HL-60 (cell line): ENCODE measurements around the gene CBY1.

ENCODE experiments used
- DNase-seq, 2 experiments: peaks; one replicate each; pipeline ENCODE4 v3.0.0-alpha.2; 2010 to 2020; ENCODE audit warnings: low read depth in 1 of 2, low spot score in 1 of 2
- H3K27ac ChIP-seq: fragments of 250-450 bp; sonication (Bioruptor Pico); replicated peaks from 2 replicates; pipeline ENCODE4 v1.5.1; 2020; ENCODE audit warnings: mild to moderate bottlenecking, moderate library complexity
- H3K27me3 ChIP-seq: fragments of 250-450 bp; sonication (Bioruptor Pico); 2 replicates; pipeline ENCODE4 v1.5.1; 2021; ENCODE audit warnings: mild to moderate bottlenecking, moderate library complexity; ENCODE audit not compliant: insufficient read depth, poor library complexity, severe bottlenecking
- H3K4me3 ChIP-seq: replicated peaks from 2 replicates; pipeline ENCODE4 v1.5.1; 2011; ENCODE audit warnings: mild to moderate bottlenecking, control low read depth, low read length; ENCODE audit not compliant: insufficient read depth
- GABPA ChIP-seq: IDR thresholded peaks from 2 replicates; pipeline ENCODE4 v1.6.1; 2012; ENCODE audit warnings: low read depth
- POLR2AphosphoS5 ChIP-seq: IDR thresholded peaks from 2 replicates; pipeline ENCODE4 v1.6.1; 2012; ENCODE audit warnings: low read depth
- SPI1 ChIP-seq: IDR thresholded peaks from 2 replicates; pipeline ENCODE4 v1.6.1; 2012; ENCODE audit warnings: low read depth, mild to moderate bottlenecking, borderline replicate concordance
- TF ChIP-seq, protein P1 (sequence below): IDR thresholded peaks from 2 replicates; pipeline ENCODE4 v1.6.1; 2012; ENCODE audit warnings: low read depth; ENCODE audit not compliant: insufficient replicate concordance
- TF ChIP-seq, protein P2 (sequence below): IDR thresholded peaks from one replicate; pipeline ENCODE4 v1.5.1; 2011; ENCODE audit warnings: low read length, control low read depth, inconsistent platforms; ENCODE audit not compliant: insufficient read depth

The CBY1 gene

DNA sequence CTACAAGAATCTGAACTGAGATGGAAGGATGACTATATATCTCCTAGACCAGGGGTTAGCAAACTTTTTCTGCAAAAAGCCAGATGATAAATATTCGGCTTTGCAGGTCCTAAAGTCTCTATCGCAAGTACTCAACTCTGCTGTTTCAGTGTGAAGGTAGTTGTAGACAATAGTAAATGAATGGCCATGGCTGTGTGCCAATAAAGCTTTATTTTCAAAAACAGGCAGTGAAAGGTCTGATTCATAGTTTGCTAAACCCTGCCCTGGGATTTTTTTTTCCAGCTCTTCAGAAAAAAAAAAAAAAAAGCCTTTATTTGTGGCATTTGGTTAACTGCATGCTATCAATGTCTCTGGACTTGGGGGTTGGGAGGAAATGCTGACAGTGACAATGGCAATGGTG is 37.8 kb upstream of the CBY1 start:
- Histone ChIP-seq H3K4me3 (no peak overlapping the region), H3K27ac (no peak overlapping the region), H3K27me3 (no peaks in the 10 kb centered on the region)
- no peak for DNase-seq
- TF ChIP-seq, protein P1, sequence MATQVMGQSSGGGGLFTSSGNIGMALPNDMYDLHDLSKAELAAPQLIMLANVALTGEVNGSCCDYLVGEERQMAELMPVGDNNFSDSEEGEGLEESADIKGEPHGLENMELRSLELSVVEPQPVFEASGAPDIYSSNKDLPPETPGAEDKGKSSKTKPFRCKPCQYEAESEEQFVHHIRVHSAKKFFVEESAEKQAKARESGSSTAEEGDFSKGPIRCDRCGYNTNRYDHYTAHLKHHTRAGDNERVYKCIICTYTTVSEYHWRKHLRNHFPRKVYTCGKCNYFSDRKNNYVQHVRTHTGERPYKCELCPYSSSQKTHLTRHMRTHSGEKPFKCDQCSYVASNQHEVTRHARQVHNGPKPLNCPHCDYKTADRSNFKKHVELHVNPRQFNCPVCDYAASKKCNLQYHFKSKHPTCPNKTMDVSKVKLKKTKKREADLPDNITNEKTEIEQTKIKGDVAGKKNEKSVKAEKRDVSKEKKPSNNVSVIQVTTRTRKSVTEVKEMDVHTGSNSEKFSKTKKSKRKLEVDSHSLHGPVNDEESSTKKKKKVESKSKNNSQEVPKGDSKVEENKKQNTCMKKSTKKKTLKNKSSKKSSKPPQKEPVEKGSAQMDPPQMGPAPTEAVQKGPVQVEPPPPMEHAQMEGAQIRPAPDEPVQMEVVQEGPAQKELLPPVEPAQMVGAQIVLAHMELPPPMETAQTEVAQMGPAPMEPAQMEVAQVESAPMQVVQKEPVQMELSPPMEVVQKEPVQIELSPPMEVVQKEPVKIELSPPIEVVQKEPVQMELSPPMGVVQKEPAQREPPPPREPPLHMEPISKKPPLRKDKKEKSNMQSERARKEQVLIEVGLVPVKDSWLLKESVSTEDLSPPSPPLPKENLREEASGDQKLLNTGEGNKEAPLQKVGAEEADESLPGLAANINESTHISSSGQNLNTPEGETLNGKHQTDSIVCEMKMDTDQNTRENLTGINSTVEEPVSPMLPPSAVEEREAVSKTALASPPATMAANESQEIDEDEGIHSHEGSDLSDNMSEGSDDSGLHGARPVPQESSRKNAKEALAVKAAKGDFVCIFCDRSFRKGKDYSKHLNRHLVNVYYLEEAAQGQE: no peak
- TF ChIP-seq POLR2AphosphoS5 (no peak), GABPA (no peak), SPI1 (no peak)
- TF ChIP-seq, protein P2, sequence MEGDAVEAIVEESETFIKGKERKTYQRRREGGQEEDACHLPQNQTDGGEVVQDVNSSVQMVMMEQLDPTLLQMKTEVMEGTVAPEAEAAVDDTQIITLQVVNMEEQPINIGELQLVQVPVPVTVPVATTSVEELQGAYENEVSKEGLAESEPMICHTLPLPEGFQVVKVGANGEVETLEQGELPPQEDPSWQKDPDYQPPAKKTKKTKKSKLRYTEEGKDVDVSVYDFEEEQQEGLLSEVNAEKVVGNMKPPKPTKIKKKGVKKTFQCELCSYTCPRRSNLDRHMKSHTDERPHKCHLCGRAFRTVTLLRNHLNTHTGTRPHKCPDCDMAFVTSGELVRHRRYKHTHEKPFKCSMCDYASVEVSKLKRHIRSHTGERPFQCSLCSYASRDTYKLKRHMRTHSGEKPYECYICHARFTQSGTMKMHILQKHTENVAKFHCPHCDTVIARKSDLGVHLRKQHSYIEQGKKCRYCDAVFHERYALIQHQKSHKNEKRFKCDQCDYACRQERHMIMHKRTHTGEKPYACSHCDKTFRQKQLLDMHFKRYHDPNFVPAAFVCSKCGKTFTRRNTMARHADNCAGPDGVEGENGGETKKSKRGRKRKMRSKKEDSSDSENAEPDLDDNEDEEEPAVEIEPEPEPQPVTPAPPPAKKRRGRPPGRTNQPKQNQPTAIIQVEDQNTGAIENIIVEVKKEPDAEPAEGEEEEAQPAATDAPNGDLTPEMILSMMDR: no peak

DNA sequence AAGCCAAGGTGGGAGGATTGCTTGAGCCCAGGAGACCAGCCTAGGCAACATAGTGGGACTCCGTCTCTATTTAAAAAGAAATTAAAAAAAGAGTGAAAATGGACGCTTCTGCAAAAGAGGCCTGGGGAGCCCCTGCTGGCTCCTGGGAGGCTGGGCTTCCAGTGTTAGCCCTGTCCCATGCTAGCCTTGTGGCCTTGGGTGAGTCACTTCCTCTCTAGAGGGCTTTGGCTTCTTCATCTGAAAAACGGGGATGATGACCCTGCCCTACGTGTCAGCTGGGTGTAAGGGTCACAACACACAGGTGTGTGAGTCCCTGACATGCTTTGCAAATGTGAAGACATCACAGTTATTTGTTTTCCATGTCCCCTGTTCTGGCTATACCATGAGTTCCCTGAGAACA is 33.1 kb upstream of the CBY1 start:
- H3K27me3 ChIP-seq: no peaks in the 10 kb centered on the region
- DNase-seq: peak in 1 of 2 experiments; percentile 3
- H3K27ac ChIP-seq: no peak overlapping the region
- H3K4me3 ChIP-seq: no peak overlapping the region
- TF ChIP-seq GABPA (no peak), SPI1 (peak; percentile 41; the same call in 1 of the 2 replicates)
- TF ChIP-seq, protein P1: no peak

DNA sequence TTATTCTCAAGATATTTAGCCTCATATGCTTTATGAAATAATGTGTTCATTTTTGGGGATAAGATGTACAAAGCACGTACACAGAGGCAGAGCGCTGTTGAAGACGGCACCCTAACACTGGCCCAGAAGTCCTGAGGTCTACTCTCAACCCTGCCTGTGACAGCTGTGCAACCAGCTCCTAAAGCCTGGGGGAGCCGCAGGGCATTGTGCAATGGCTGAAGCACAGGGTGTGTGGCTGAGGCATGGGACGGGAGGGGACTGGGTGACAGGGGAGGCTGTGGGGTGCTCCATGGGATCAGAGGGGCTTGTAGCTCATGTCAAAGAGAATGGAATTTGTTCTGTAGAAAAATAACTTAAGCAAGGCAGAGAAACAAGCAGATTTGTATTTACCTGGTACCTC is 28.0 kb upstream of the CBY1 start:
- DNase-seq: peak in 1 of 2 experiments; percentile 68
- no peaks in the 10 kb centered on the region for H3K27me3 ChIP-seq
- TF ChIP-seq SPI1 (no peak), POLR2AphosphoS5 (no peak), GABPA (no peak)
- TF ChIP-seq, protein P1: no peak
- TF ChIP-seq, protein P2: no peak
- no peak overlapping the region for H3K27ac ChIP-seq
- no peak overlapping the region for H3K4me3 ChIP-seq

DNA sequence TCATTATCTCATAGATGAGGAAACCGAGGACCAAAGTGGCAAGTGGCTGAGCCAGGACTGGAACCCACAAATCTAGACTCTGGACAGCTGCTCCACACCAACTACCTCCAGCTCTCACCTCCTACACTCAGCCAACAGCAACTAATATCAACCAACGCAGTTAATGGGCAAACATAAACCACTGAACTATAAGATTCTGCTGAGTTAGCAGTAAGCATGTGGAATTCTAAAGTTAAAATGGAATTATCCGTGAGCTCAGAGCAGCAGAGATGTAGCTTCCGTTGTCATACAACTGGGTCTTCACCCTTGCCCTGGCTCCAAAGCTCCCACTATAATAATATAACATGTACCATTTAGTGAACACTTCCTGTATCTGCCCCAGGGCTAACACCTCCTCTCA is 27.3 kb upstream of the CBY1 start:
- Histone ChIP-seq H3K4me3 (no peak overlapping the region), H3K27ac (no peak overlapping the region), H3K27me3 (no peaks in the 10 kb centered on the region)
- TF ChIP-seq POLR2AphosphoS5 (no peak), SPI1 (no peak), GABPA (no peak)
- TF ChIP-seq, protein P2: no peak
- TF ChIP-seq, protein P1: no peak
- no peak for DNase-seq
